Eye (tissue), 1 donor: Measurements from ENCODE around the gene LAPTM5.
A peak's percentile ranks its signal among the peaks of the same experiment; 100 is the strongest.
"Not testable (repeated sequence)": the region's sequence is repeated elsewhere in the genome, so short reads cannot be mapped to it uniquely, and the experiment has no call there.

ENCODE experiments used
- DNase-seq: peaks from one replicate; pipeline ENCODE4 v3.0.0-alpha.2; 2015

Gene LAPTM5

GRCh38 chr1:30757352-30758120 lies at the start of gene LAPTM5:
LAPTM5 (minus strand) TSS chr1:30757774; CDS start chr1:30757745, 29 bp downstream.
- no peak for DNase-seq

- DNase-seq: no peak
Observed at GRCh38 chr1:30806381-30807317, 49.1 kb upstream of the LAPTM5 start.

- DNase-seq: no peak
Observed at GRCh38 chr1:30805304-30806003, 47.9 kb upstream of the LAPTM5 start.

GRCh38 chr1:30804822-30805221 lies 47.2 kb upstream of the LAPTM5 start:
- DNase-seq: no peak

GRCh38 chr1:30804352-30804751 lies 46.8 kb upstream of the LAPTM5 start:
- DNase-seq: no peak

GRCh38 chr1:30803562-30803961 lies 46.0 kb upstream of the LAPTM5 start:
- no peak for DNase-seq

- peak; percentile 93 for DNase-seq
Observed at GRCh38 chr1:30801771-30802198, 44.2 kb upstream of the LAPTM5 start.

- no peak for DNase-seq
Observed at GRCh38 chr1:30799233-30799511, 41.6 kb upstream of the LAPTM5 start.

GRCh38 chr1:30798389-30799232 lies 41.0 kb upstream of the LAPTM5 start:
- no peak for DNase-seq

- DNase-seq: no peak
Observed at GRCh38 chr1:30795026-30795425, 37.5 kb upstream of the LAPTM5 start.

GRCh38 chr1:30794260-30794659 lies 36.7 kb upstream of the LAPTM5 start:
- no peak for DNase-seq

GRCh38 chr1:30793209-30793608 lies 35.6 kb upstream of the LAPTM5 start:
- no peak for DNase-seq

- DNase-seq: no peak
Observed at GRCh38 chr1:30791868-30792267, 34.3 kb upstream of the LAPTM5 start.

- DNase-seq: no peak
Observed at GRCh38 chr1:30790850-30791778, 33.5 kb upstream of the LAPTM5 start.

- DNase-seq: not testable (repeated sequence)
Observed at GRCh38 chr1:30790256-30790525, 32.6 kb upstream of the LAPTM5 start.

- DNase-seq: no peak
Observed at GRCh38 chr1:30789388-30790255, 32.0 kb upstream of the LAPTM5 start.

GRCh38 chr1:30788580-30789387 lies 31.2 kb upstream of the LAPTM5 start:
- DNase-seq: no peak

GRCh38 chr1:30787856-30788495 lies 30.4 kb upstream of the LAPTM5 start:
- no peak for DNase-seq

GRCh38 chr1:30787266-30787665 lies 29.7 kb upstream of the LAPTM5 start:
- no peak for DNase-seq
